HEK293T (cell line): Measurements from ENCODE around the gene OR2L2.

Experiments
- ARNT ChIP-seq: fragments of 450-650 bp; IDR thresholded peaks from 2 replicates; pipeline ENCODE4 v1.6.1; 2017; ENCODE audit warnings: mild to moderate bottlenecking
- BHLHE40 ChIP-seq: fragments of 450-650 bp; IDR thresholded peaks from 2 replicates; pipeline ENCODE4 v1.6.1; 2016; ENCODE audit warnings: mild to moderate bottlenecking, moderate library complexity, borderline replicate concordance
- CTBP1 ChIP-seq: fragments of 450-650 bp; IDR thresholded peaks from 2 replicates; pipeline ENCODE4 v1.6.1; 2016; ENCODE audit warnings: borderline replicate concordance
- FOXA1 ChIP-seq: fragments of 450-650 bp; IDR thresholded peaks from 2 replicates; pipeline ENCODE4 v1.6.1; 2016; ENCODE audit warnings: mild to moderate bottlenecking
- L3MBTL2 ChIP-seq: fragments of 450-650 bp; conservative IDR thresholded peaks from 2 replicates; pipeline ENCODE4 v1.6.1; 2016; ENCODE audit warnings: mild to moderate bottlenecking
- SP1 ChIP-seq: fragments of 450-650 bp; IDR thresholded peaks from 2 replicates; pipeline ENCODE4 v1.6.1; 2017
- SUZ12 ChIP-seq: fragments of 450-650 bp; IDR thresholded peaks from 2 replicates; pipeline ENCODE4 v1.6.1; 2016; ENCODE audit warnings: mild to moderate bottlenecking

DNA sequence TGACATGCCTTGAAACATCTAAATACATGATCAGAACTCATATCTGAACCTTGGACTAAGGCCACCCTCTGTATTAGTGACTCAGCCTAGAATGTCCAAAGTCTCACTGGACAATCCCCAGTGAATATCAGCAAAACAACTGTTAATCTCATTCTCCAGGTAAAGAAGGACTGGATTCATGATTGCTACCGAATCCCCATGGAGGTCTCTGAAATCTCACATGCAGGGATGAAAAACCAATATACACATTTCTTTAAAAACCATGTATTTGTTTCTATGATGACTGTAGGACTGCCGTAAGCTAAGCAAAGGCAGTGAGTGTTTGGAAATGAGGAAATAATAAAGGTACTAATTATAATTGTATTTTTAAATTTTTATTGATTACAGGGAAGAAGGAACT is 16.7 kb downstream of the OR2L2 start, which contains the start of gene OR2L3:
- no peak for TF ChIP-seq SP1
- TF ChIP-seq BHLHE40 = no peak
- no peak for TF ChIP-seq CTBP1
- no peak for TF ChIP-seq FOXA1
- TF ChIP-seq SUZ12 = no peak
- no peak for TF ChIP-seq ARNT
- TF ChIP-seq L3MBTL2 = no peak
